Psoas muscle (tissue), 8 donors: ENCODE data around the gene ADAMTSL2. TPM values are rescaled to one million over a fixed set of nuclear protein-coding genes. Genes with fewer than 3 reads are reported as not detected.

Experiments used
- ATAC-seq, 4 donors: fragments of 200-7000 bp; cut with Tn5 transposase; one replicate each; pipeline ENCODE4 v1.9.1; 2020; ENCODE audit warnings: moderate library complexity in 3 of 4, mild to moderate bottlenecking in 2 of 4
- DNase-seq, 2 donors: peaks; one replicate each; pipeline ENCODE4 v3.0.0-alpha.2; 2020
- H3K27ac ChIP-seq: fragments of 200-600 bp; one replicate; pipeline ENCODE4 v1.8.0; 2022
- H3K27me3 ChIP-seq, 3 donors: fragments of 200-600 bp in 1 of 3; one replicate each; pipeline versions ENCODE4 v1.6.1 to v1.8.0; 2013 to 2022; ENCODE audit warnings: low read length in 2 of 3, mild to moderate bottlenecking in 2 of 3, moderate library complexity in 1 of 3; ENCODE audit not compliant: insufficient read depth in 3 of 3
- H3K36me3 ChIP-seq, 2 donors: fragments of 200-600 bp in 1 of 2; one replicate each; pipeline versions ENCODE4 v1.6.1 to v1.8.0; 2013 to 2022; ENCODE audit warnings: low read depth in 1 of 2, mild to moderate bottlenecking in 1 of 2, moderate library complexity in 1 of 2; ENCODE audit not compliant: insufficient read depth in 1 of 2
- H3K4me1 ChIP-seq: fragments of 200-600 bp; one replicate; pipeline ENCODE4 v1.8.0; 2022
- H3K4me3 ChIP-seq: fragments of 200-600 bp; one replicate; pipeline ENCODE4 v1.8.0; 2022; ENCODE audit warnings: mild to moderate bottlenecking
- H3K9me3 ChIP-seq: fragments of 200-600 bp; one replicate; pipeline ENCODE4 v1.8.0; 2022
- CTCF ChIP-seq: fragments of 200-600 bp; IDR thresholded peaks from one replicate; pipeline ENCODE4 v1.8.0; 2022; ENCODE audit warnings: antibody characterized with exemption
- WGBS, 3 donors: extraction: QIAGEN DNeasy Blood & Tissue Kit; methylation state at CpG; one replicate each; pipeline versions ENCODE4 v1.1.6 to v1.1.7; 2013; 5-methylcytosine and 5-hydroxymethylcytosine counted together
- intact Hi-C, 2 donors: fragments of 100-400 bp; cut with DNase I; formaldehyde crosslinking; loops; one replicate each; pipeline versions ENCODE4 v1.11.0 to v1.14.2; 2022
- polyA plus RNA-seq, 3 donors: library from polyadenylated mRNA; stranded (reverse); fragments of 200-250 nt; gene quantifications; one replicate each; pipeline ENCODE4 v1.2.3, GENCODE V29; 2013
- total RNA-seq, 4 donors: library from RNA; stranded (reverse); fragmentation: NEBNext Ultra II Directional in 2 of 4; extraction: Animal tissue kit (Norgen Biotek cat#: 25700) in 2 of 4; gene quantifications; one replicate each; pipeline versions ENCODE4 v1.2.1 to v1.2.4, GENCODE V29; 2021 to 2023
- donor health status: healthy with polysubstance abuse.
- donor health status: DM: no; HTN: no; CAD: no; lungs with moderate emphysema.
- donor health status: Bipolar disorder and iron deficiency.
- donor health status: healthy.
- donor health status: DM: yes; HTN: yes; CAD: no.
- donor health status: DM: no; HTN: no; CAD: no.
- donor health status: DM: no; HTN: no; CAD: no.
- donor health status: DM: yes; HTN: yes; CAD: no.

The ADAMTSL2 gene
- total and polyA plus RNA-seq, 7 donors: 0.21 to 5.4 (median 0.71) TPM

GRCh38 chr9:133511607-133512006 is 22.9 kb upstream of the ADAMTSL2 start:
- DNase-seq: no peak
- H3K4me3 ChIP-seq: no peak overlapping the region
- H3K9me3 ChIP-seq: no peaks in the 10 kb centered on the region
- peaks cover 0 to 47% (median 8%) of the 10 kb centered on the region in 3 donors for H3K27me3 ChIP-seq
- intact Hi-C loops: no loop called here
- no peak for TF ChIP-seq CTCF
- H3K36me3 ChIP-seq: no peaks in the 10 kb centered on the region
- ATAC-seq: no peak
- no peaks in the 10 kb centered on the region for H3K4me1 ChIP-seq
- 81 to 88% (median 82%) methylated on average over 10 of the region's 10 CpGs for WGBS, 3 donors
- no peak overlapping the region for H3K27ac ChIP-seq

GRCh38 chr9:133512253-133513213 is 22.0 kb upstream of the ADAMTSL2 start:
- Histone ChIP-seq H3K9me3 (no peaks in the 10 kb centered on the region), H3K27ac (no peak overlapping the region), H3K4me1 (no peaks in the 10 kb centered on the region), H3K27me3 (peaks cover 0 to 47% (median 6%) of the 10 kb centered on the region in 3 donors), H3K36me3 (no peaks in the 10 kb centered on the region), H3K4me3 (no peak overlapping the region)
- WGBS, 3 donors: 75 to 87% (median 79%) methylated on average over 18 to 19 of the region's 19 CpGs
- DNase-seq (peak; percentile 1 to 38), ATAC-seq (no peak)
- intact Hi-C loops: no loop called here
- no peak for TF ChIP-seq CTCF

GRCh38 chr9:133513214-133514100 is 21.0 kb upstream of the ADAMTSL2 start:
- ATAC-seq: no peak
- H3K36me3 ChIP-seq: no peaks in the 10 kb centered on the region
- 69 to 84% (median 70%) methylated on average over 27 to 28 of the region's 28 CpGs for WGBS, 3 donors
- peak in 1 of 2 donors; percentile 35 for DNase-seq
- H3K4me1 ChIP-seq: no peaks in the 10 kb centered on the region
- no peak overlapping the region for H3K4me3 ChIP-seq
- no peaks in the 10 kb centered on the region for H3K9me3 ChIP-seq
- intact Hi-C loops: no loop called here
- H3K27me3 ChIP-seq: peaks cover 0 to 39% (median 4%) of the 10 kb centered on the region in 3 donors
- TF ChIP-seq CTCF: no peak
- no peak overlapping the region for H3K27ac ChIP-seq

GRCh38 chr9:133514460-133515239 is 19.9 kb upstream of the ADAMTSL2 start:
- TF ChIP-seq CTCF: no peak
- Histone ChIP-seq H3K4me1 (no peaks in the 10 kb centered on the region), H3K36me3 (no peaks in the 10 kb centered on the region), H3K27ac (no peak overlapping the region), H3K4me3 (no peak overlapping the region), H3K27me3 (peaks cover 0 to 30% (median 4%) of the 10 kb centered on the region in 3 donors), H3K9me3 (no peaks in the 10 kb centered on the region)
- peak; percentile 59 to 71 for DNase-seq
- ATAC-seq: peak in 1 of 4 donors; percentile 15
- WGBS, 3 donors: 29 to 51% (median 38%) methylated on average over 12 to 14 of the region's 14 CpGs
- intact Hi-C loops: no loop called here
